CD4-positive, alpha-beta T cell (primary cell): ENCODE measurements around the gene RPL23. TPM values are rescaled to one million over a fixed set of nuclear protein-coding genes. Genes with fewer than 3 reads are reported as not detected.
A peak's percentile ranks its signal among the peaks of the same experiment; 100 is the strongest.

Experiments
- ATAC-seq: fragments of 200-7000 bp; cut with Tn5 transposase; one replicate; pipeline ENCODE4 v1.10.0; 2022; ENCODE audit warnings: mild to moderate bottlenecking; ENCODE audit not compliant: poor library complexity
- CTCF ChIA-PET: fragments of 350-600 bp; sonication (Branson Sonifier 250); formaldehyde crosslinking; loops from one replicate; lab custom pipeline; 2021; ENCODE audit warnings: antibody characterized with exemption, inconsistent platforms; lab: Charles Lee
- POLR2A ChIA-PET: fragments of 350-600 bp; sonication (Branson Sonifier 250); formaldehyde crosslinking; loops from one replicate; lab custom pipeline; 2021; ENCODE audit warnings: antibody characterized with exemption, inconsistent platforms; lab: Charles Lee
- DNase-seq, 14 experiments: peaks; one replicate each; pipeline ENCODE4 v3.0.0-alpha.2; 2013 to 2020; ENCODE audit warnings: mixed read lengths in 2 of 14
- H3K27ac ChIP-seq, 2 donors: one replicate each; pipeline versions ENCODE4 v1.5.1 to v1.7.0; 2013; ENCODE audit warnings: low read length in 2 of 2, low read depth in 1 of 2, mild to moderate bottlenecking in 1 of 2
- H3K27me3 ChIP-seq, 2 experiments: 1 replicate in 1 of 2; 2 replicates in 1 of 2; pipeline versions ENCODE4 v1.6.1 to v1.7.0; 2013; ENCODE audit warnings: low read length in 2 of 2, control low read depth in 1 of 2, mild to moderate bottlenecking in 1 of 2, moderate library complexity in 1 of 2; ENCODE audit not compliant: insufficient read depth in 2 of 2, control insufficient read depth in 1 of 2
- H3K36me3 ChIP-seq: one replicate; pipeline ENCODE4 v1.6.1; 2013; ENCODE audit warnings: low read length, control low read depth; ENCODE audit not compliant: insufficient read depth
- H3K4me1 ChIP-seq: one replicate; pipeline ENCODE4 v1.6.1; 2013; ENCODE audit warnings: low read length, control low read depth; ENCODE audit not compliant: insufficient read depth
- H3K4me3 ChIP-seq: one replicate; pipeline ENCODE4 v1.5.1; 2013; ENCODE audit warnings: mild to moderate bottlenecking, low read length, moderate library complexity
- H3K9me3 ChIP-seq, 2 experiments: 1 replicate in 1 of 2; 2 replicates in 1 of 2; pipeline versions ENCODE4 v1.6.1 to v1.7.0; 2013; ENCODE audit warnings: low read length in 2 of 2, mild to moderate bottlenecking in 2 of 2, control low read depth in 1 of 2, moderate library complexity in 1 of 2; ENCODE audit not compliant: control insufficient read depth in 1 of 2, insufficient read depth in 1 of 2
- H3K27ac Mint-ChIP-seq: one replicate; pipeline ENCODE4 v1.8.0; 2020; ENCODE audit warnings: mixed read lengths
- H3K27me3 Mint-ChIP-seq: one replicate; pipeline ENCODE4 v1.8.0; 2021; ENCODE audit warnings: mixed read lengths
- H3K36me3 Mint-ChIP-seq: one replicate; pipeline ENCODE4 v1.8.0; 2021; ENCODE audit warnings: low read depth, mixed read lengths
- H3K4me1 Mint-ChIP-seq: one replicate; pipeline ENCODE4 v1.8.0; 2021; ENCODE audit warnings: low read depth, mixed read lengths
- H3K4me3 Mint-ChIP-seq: one replicate; pipeline ENCODE4 v1.8.0; 2020; ENCODE audit warnings: mild to moderate bottlenecking, mixed read lengths
- H3K9me3 Mint-ChIP-seq: one replicate; pipeline ENCODE4 v1.8.0; 2020; ENCODE audit warnings: mixed read lengths
- intact Hi-C, 2 experiments: fragments of 100-400 bp; cut with DNase I in 1 of 2; cut with micrococcal nuclease in 1 of 2; formaldehyde crosslinking; loops; one replicate each; pipeline versions ENCODE4 v1.15.1 to v1.9.0; 2023 to 2025; cut with DNase I, micrococcal nuclease
- total RNA-seq, 174 experiments: library from RNA in 2 of 174; stranded (reverse) in 2 of 174; gene quantifications; one replicate each; pipeline ENCODE4 v1.2.3 and lab custom pipeline; 2021 to 2026
- TF ChIP-seq, protein P1 (sequence below): fragments of 200-600 bp; IDR thresholded peaks from one replicate; pipeline ENCODE4 v1.8.0; 2022; ENCODE audit warnings: antibody characterized with exemption, mild to moderate bottlenecking

The RPL23 gene
- total RNA-seq, 2 experiments from 2014 or later, result 2,293 to 2,296 TPM

DNA sequence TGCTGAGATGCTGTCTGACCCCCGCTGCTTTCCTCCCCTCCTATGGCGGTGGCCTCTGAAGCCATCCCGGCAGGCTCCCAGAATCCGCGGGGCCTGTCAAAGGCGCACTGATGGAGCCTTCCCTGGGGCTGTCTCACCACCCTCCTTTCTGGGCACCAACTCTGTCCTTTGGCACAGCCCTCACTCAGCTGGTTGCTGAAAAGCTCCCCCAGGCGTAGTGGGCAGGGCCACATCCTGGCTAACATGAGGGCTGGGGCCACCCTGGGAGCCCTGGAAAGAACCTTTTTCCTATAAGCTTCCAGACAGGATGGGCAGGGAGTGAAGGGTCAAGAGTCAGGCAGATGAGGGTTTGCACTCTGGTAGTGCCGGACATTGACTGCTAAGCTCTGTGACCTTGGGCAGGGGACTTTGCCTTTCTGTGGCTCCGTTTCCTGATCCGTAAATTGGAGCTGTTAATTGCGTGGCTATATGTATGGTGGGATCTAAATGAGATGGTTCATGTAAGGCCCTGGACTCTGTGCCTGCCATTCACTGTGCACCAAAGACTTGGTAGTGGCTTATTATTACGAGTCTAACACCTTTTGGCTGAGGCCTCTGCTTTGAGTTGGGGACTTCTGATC is 44.3 kb upstream of the RPL23 start:
- Histone ChIP-seq H3K9me3 (no peaks in the 10 kb centered on the region), H3K4me1 (peaks cover 95% of the 10 kb centered on the region), H3K36me3 (peaks cover 53% of the 10 kb centered on the region), H3K4me3 (peak overlapping the region; percentile 45), H3K27ac (peak overlapping the region; percentile 90 to 94), H3K27me3 (no peaks in the 10 kb centered on the region)
- no peaks in the 10 kb centered on the region for H3K27me3 Mint-ChIP-seq
- ATAC-seq, result no peak
- H3K4me3 Mint-ChIP-seq, result peak overlapping the region; percentile 87
- peaks cover 54% of the 10 kb centered on the region for H3K36me3 Mint-ChIP-seq
- ChIA-PET CTCF (interaction anchor here (2.1 to 3.2 kb wide), 3 partner anchors 26 to 28 kb away, joined by 8 to 16 read pairs (median 13); partner anchors contain the start of gene LASP1), POLR2A (interaction anchor here (0.7 to 4.5 kb wide), 11 partner anchors 13 to 339 kb away, joined by 3 to 54 read pairs (median 4); partner anchors contain the start of genes LASP1, RPL19 and RPL23)
- no peaks in the 10 kb centered on the region for H3K9me3 Mint-ChIP-seq
- intact Hi-C loops, result loop anchor here (2.0 to 5.0 kb wide), 2 partner anchors 27 to 45 kb away; partner anchors contain the start of genes LASP1 (in 2 of the 2) and RPL23 (in 1 of the 2)
- peaks cover 70% of the 10 kb centered on the region for H3K4me1 Mint-ChIP-seq
- TF ChIP-seq, protein P1, sequence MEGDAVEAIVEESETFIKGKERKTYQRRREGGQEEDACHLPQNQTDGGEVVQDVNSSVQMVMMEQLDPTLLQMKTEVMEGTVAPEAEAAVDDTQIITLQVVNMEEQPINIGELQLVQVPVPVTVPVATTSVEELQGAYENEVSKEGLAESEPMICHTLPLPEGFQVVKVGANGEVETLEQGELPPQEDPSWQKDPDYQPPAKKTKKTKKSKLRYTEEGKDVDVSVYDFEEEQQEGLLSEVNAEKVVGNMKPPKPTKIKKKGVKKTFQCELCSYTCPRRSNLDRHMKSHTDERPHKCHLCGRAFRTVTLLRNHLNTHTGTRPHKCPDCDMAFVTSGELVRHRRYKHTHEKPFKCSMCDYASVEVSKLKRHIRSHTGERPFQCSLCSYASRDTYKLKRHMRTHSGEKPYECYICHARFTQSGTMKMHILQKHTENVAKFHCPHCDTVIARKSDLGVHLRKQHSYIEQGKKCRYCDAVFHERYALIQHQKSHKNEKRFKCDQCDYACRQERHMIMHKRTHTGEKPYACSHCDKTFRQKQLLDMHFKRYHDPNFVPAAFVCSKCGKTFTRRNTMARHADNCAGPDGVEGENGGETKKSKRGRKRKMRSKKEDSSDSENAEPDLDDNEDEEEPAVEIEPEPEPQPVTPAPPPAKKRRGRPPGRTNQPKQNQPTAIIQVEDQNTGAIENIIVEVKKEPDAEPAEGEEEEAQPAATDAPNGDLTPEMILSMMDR, result no peak
- DNase-seq, result peak in 1 of 14 experiments; percentile 20
- H3K27ac Mint-ChIP-seq, result peak overlapping the region; percentile 94

DNA sequence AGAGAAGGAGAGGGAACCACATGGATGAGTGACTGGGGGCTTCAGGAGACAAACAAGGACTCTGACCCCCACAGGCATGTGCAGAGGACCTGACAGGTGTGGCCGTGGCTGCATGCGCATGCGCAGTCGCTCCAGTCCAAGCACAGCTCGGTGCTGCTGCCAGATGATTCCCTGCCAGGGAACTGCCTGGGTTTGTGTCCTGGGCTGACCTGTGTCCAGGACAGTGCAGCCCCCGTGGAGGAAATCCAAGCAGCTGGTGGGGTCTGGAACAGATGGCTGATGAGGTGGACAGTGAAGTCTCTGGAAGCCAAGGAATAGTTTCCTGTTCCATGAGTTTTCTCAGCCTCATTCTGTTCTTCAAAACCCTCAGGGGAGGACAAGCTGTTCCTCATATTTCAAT is 43.7 kb upstream of the RPL23 start:
- no peaks in the 10 kb centered on the region for H3K27me3 ChIP-seq
- ATAC-seq (no peak), DNase-seq (no peak)
- Mint-ChIP-seq H3K27ac (peak overlapping the region; percentile 94), H3K4me3 (no peak overlapping the region), H3K9me3 (no peaks in the 10 kb centered on the region), H3K36me3 (peaks cover 55% of the 10 kb centered on the region), H3K4me1 (peaks cover 76% of the 10 kb centered on the region), H3K27me3 (no peaks in the 10 kb centered on the region)
- ChIA-PET POLR2A (interaction anchor here (1.1 to 4.5 kb wide), 7 partner anchors 12 to 72 kb away, joined by 3 to 54 read pairs (median 12); partner anchors contain the start of genes LASP1 and RPL23), CTCF (interaction anchor here (1.2 to 3.2 kb wide), 2 partner anchors 26 to 27 kb away, joined by 4 to 16 read pairs; no protein-coding TSS in a partner anchor)
- H3K9me3 ChIP-seq, result no peaks in the 10 kb centered on the region
- peak overlapping the region; percentile 90 to 94 for H3K27ac ChIP-seq
- H3K4me3 ChIP-seq, result no peak overlapping the region
- peaks cover 96% of the 10 kb centered on the region for H3K4me1 ChIP-seq
- H3K36me3 ChIP-seq, result peaks cover 55% of the 10 kb centered on the region
- intact Hi-C loops, result loop anchor here in 1 of 2 experiments (5.0 kb wide), 1 partner anchor 45 kb away; the partner anchor contains the start of gene RPL23
- TF ChIP-seq, protein P1, result no peak

DNA sequence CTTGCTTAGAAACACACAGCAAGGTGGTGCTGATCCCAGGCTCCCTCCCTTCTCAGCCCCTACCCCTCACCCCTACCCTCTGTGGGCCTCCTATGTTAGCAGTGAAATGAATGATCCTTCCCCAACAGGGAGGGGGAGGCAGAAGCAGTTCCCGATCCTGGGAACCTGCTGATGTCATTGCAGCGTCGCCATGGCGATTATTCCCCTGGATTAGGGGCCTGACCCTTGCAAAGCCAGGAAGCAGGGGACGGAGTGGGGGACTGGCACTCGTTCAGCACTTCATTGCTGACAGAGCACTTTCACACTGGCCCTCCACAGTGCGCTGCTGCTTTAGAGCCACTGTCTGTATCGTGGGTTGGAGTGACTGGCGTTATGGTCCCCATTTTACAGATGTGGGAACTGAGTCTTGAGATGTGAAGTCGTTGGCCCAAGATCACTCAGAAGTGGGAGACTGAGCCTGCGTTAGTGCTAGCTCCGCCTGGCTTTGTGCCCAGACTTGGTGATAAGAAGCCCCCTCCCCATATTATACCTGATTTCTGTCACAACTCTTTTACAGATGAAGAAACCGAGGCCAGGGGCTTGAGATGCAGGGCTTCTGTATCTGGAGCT is 42.9 kb upstream of the RPL23 start:
- H3K9me3 ChIP-seq, result no peaks in the 10 kb centered on the region
- ChIA-PET POLR2A (interaction anchor here (3.6 to 4.5 kb wide), 3 partner anchors 12 to 43 kb away, joined by 29 to 54 read pairs (median 37); partner anchors contain the start of genes LASP1 and RPL23), CTCF (interaction anchor here (1.2 kb wide), 1 partner anchor 28 kb away, joined by 4 read pairs; no protein-coding TSS in a partner anchor)
- peaks cover 62% of the 10 kb centered on the region for H3K36me3 Mint-ChIP-seq
- H3K27ac Mint-ChIP-seq, result peak overlapping the region; percentile 94
- no peak overlapping the region for H3K4me3 ChIP-seq
- H3K4me1 Mint-ChIP-seq, result peaks cover 83% of the 10 kb centered on the region
- no peak for DNase-seq
- no peaks in the 10 kb centered on the region for H3K9me3 Mint-ChIP-seq
- intact Hi-C loops, result loop anchor here in 1 of 2 experiments (5.0 kb wide), 1 partner anchor 44 kb away; the partner anchor contains the start of gene RPL23
- H3K27me3 ChIP-seq, result no peaks in the 10 kb centered on the region
- ATAC-seq, result no peak
- TF ChIP-seq, protein P1, result no peak
- no peak overlapping the region for H3K4me3 Mint-ChIP-seq
- peak overlapping the region; percentile 90 to 94 for H3K27ac ChIP-seq
- H3K27me3 Mint-ChIP-seq, result no peaks in the 10 kb centered on the region
- peaks cover 57% of the 10 kb centered on the region for H3K36me3 ChIP-seq
- H3K4me1 ChIP-seq, result peaks cover 96% of the 10 kb centered on the region
